ENCODE results near the gene LGALS9C.
"Not testable (repeated sequence)": the region's sequence is repeated elsewhere in the genome, so short reads cannot be mapped to it uniquely, and the experiment has no call there.

Gene LGALS9C

DNA sequence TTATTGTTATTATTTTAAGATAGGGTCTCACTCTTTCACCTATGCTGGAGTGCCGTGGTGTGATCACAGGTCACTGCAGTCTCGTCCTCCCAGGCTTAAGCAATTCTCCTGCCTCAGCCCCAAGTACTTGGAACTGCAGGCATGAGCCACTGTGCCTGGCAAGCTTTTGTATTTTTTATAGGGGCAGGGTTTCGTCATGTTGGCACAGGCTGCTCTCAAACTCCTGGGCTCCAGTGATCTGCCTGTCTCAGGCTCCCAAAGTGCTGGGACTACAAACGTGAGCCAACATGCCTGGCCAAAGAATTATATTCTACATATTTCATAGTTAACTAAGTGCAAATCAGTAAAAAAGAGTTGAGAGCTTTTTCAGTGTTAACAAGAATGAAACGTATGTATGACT, 65.6 kb downstream of the LGALS9C start:
- not testable (repeated sequence) for DNase-seq

DNA sequence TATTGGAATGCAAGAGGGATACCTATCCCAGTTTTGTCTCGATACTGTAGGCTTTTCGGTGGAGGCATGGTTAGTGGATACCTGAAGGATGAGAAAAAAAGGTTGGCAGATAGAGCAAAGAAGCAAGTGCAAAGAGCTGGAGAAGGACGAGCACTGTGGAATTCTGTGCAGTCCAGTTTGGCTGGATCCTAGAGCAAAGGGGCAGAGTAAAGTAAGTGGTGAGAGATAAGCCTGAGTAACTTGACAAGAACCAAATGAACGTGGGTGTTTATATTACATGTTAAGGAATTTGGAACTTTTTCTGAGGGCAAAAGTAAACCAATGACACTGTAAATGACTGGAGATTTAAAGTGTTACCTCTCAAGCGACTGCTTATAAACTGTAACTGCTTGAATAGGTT, 66.3 kb downstream of the LGALS9C start:
- DNase-seq: not testable (repeated sequence)
